ENCODE results near the gene NPIPB12. TPM values are rescaled to one million over a fixed set of nuclear protein-coding genes. Genes with fewer than 3 reads are reported as not detected.
"Not testable (repeated sequence)": the region's sequence is repeated elsewhere in the genome, so short reads cannot be mapped to it uniquely, and the experiment has no call there.

The NPIPB12 gene
- total RNA-seq (100 to 1,000 TPM in 5 of 7 donors, 10 to 100 TPM in 2; 61.8 to 142 (median 130) TPM), polyA plus RNA-seq (100 to 1,000 TPM in 1 of 3 donors, 10 to 100 TPM in 2; 49.1 to 115 (median 56.6) TPM)
- long read RNA-seq, donor 1: 0 reads
- long read RNA-seq, donor 2: 0 reads

DNA sequence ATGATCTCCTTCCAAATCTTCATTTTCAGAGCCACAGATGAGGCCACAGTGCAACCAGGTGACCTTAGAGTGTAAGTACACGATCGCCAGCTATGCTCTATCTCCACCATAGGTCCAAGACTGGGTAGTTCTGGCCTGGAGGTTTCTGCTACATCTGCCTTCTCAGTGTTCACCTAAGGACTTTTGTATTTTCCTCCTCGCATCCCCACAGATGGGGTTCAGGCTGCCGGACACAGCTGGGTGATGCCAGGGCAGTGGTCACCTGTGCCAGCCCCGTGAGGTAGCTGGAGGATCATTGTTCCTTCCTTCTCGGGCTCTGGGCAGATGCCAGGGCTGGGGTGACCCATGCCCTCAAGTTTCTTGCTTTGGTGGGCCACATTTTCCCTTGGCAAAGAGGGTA lies at the start of gene NPIPB12:
NPIPB12 (minus strand) TSS at position 101 of the 400 bp plus-strand sequence.
- H3K36me3 ChIP-seq; DNase-seq; H3K4me1 ChIP-seq; H3K4me3 ChIP-seq; H3K27me3 ChIP-seq (replicated peaks in 1 of 7); H3K9me3 ChIP-seq; H3K27ac ChIP-seq; intact Hi-C loops (cut with DNase I; ENCODE audit: low total_unique reads): not testable (repeated sequence)
- WGBS, 5 donors: 92 to 96% (median 96%) methylated on average over 2 of the region's 6 CpGs; no CpG with 5 or more reads in 2 of the 5 donors

GRCh38 chr16:29521520-29521919 lies 15.3 kb upstream of the NPIPB12 start:
- H3K27me3 ChIP-seq (replicated peaks in 1 of 7); DNase-seq; H3K9me3 ChIP-seq; H3K4me1 ChIP-seq; H3K36me3 ChIP-seq; H3K4me3 ChIP-seq; intact Hi-C loops (cut with DNase I; ENCODE audit: low total_unique reads); H3K27ac ChIP-seq: not testable (repeated sequence)
- WGBS, 5 donors: 66 to 71% (median 68%) methylated on average over 2 of the region's 5 CpGs; no CpG with 5 or more reads in 2 of the 5 donors

- DNase-seq: peak; percentile 68
- WGBS, 5 donors: 80 to 90% (median 87%) methylated on average over 1 to 7 of the region's 12 CpGs
- H3K27me3 ChIP-seq (replicated peaks in 1 of 7); H3K4me1 ChIP-seq; H3K36me3 ChIP-seq; H3K9me3 ChIP-seq; H3K4me3 ChIP-seq; H3K27ac ChIP-seq; intact Hi-C loops (cut with DNase I; ENCODE audit: low total_unique reads): not testable (repeated sequence)
These were observed 23.9 kb downstream of the NPIPB12 start for GRCh38 chr16:29482276-29482675.

DNA sequence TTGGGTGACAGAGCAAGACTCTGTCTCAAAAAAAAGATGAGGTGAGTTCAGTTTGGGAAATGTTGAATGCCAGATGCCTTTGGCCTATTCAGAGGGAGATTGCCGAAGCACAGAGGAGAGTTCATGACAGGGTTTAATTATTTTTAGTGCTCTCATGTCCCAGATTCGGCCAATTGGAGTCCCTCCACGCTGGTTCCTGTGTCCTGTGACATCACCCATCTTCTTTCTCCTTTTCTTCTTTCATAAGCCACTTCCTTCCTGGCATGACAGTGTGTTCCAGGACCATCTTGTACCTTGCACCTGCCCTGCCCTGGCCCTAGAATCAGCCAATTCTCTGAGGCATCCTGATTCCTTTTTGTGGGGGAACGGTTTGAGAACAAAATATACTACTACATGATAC lies 34.1 kb downstream of the NPIPB12 start:
- H3K27ac ChIP-seq; H3K36me3 ChIP-seq; H3K9me3 ChIP-seq; H3K27me3 ChIP-seq (replicated peaks in 1 of 7); H3K4me3 ChIP-seq; intact Hi-C loops (cut with DNase I; ENCODE audit: low total_unique reads); H3K4me1 ChIP-seq; DNase-seq: not testable (repeated sequence)
- WGBS, 5 donors: no CpG with 5 or more reads among the region's 4 CpGs

- H3K9me3 ChIP-seq; H3K27me3 ChIP-seq (replicated peaks in 1 of 7); intact Hi-C loops (cut with DNase I; ENCODE audit: low total_unique reads); H3K36me3 ChIP-seq; H3K4me1 ChIP-seq: not testable (repeated sequence)
- Histone ChIP-seq H3K27ac (peak overlapping the region in 6 of 8 donors; percentile 59 to 83 (median 73)), H3K4me3 (peak overlapping the region in 3 of 8 donors; percentile 12 to 49 (median 22))
- peak; percentile 74 for DNase-seq
- WGBS, 5 donors: 18 to 33% (median 26%) methylated on average over 3 to 5 of the region's 6 CpGs
These were observed 36.5 kb downstream of the NPIPB12 start for GRCh38 chr16:29469660-29470059.

DNA sequence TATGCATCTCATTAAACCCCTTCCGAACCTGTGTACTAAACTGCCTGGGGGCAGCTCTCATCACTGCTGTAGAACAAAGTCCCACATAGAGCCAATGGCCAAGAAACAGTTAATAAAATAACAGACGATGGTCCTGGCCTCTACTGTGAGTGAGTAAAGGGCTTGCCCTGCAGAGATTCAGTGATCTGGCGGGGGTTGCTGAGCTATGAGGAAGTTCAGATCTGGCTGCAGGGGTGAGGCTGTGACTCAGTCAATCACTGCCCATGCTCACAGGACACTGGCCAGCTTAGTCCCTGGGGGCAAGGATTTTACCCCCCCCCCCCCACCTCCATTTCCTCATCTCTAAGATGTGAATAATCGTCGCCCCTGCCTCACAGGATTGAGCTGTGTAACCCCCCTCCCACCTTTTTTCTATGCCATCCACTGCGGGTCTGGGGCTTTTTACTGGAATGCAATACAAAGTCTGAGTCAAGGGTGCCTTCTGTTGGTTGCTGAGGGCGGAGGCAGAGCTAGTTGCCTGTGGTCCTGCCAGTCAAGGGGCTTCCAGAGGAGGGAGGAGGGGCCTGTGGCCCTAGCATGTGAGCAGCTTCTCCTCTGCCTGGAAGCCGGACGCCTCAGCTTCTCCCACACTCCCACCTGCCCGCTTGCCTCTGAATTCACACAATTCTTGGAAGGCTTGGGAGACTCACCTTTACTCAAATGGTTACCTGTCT lies 38.4 kb downstream of the NPIPB12 start:
- H3K4me1 ChIP-seq; intact Hi-C loops (cut with DNase I; ENCODE audit: low total_unique reads); H3K9me3 ChIP-seq; DNase-seq; H3K27me3 ChIP-seq (replicated peaks in 1 of 7); H3K36me3 ChIP-seq; H3K27ac ChIP-seq; H3K4me3 ChIP-seq: not testable (repeated sequence)
- no CpG with 5 or more reads among the region's 10 CpGs for WGBS, 5 donors

- DNase-seq; H3K9me3 ChIP-seq; H3K4me1 ChIP-seq; H3K27me3 ChIP-seq (replicated peaks in 1 of 7); H3K27ac ChIP-seq; intact Hi-C loops (cut with DNase I; ENCODE audit: low total_unique reads); H3K36me3 ChIP-seq; H3K4me3 ChIP-seq: not testable (repeated sequence)
- no CpG with 5 or more reads among the region's 33 CpGs for WGBS, 5 donors
These were observed 39.3 kb downstream of the NPIPB12 start for GRCh38 chr16:29466904-29467303.

DNA sequence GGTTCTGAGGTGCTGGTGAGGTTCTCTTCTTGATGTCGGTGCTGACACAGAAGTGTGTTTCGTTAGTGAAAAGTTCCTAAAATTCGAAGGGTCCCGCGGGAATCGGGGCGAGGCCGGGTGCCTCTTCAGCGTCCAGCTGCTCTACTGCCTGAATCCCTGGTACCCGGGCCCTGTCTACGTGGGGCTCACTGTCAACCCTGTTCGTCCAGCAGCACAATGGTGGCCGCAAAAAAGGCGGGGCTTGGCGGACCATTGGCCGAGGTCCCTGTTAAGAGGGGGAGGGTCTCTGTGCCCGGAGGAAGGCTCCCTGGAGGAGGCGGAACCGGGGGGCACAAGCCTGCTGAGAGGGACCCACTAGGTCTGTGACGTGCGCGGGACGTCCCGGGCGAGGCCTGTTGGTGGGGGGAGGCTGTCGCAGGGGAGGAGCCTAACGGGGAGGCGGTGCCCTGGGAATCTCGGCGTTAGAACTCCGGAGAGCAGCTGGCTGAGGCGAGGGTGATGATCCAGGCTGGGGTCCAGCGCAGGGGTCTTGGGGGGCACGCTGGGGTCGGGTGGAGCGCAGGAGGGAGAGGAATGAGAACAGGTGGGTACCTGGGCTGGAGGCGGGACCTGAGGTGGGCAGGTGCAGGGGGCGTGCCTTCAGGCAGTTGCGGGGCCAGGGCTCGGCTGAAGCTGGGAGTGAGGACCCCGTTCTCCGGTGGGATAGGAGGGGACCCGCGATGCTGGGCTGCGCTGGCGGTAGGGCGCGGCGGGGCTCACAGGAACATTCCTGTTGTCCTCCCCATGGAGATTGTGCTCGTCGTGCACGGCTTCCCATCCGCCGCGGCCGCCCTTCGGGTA lies 40.0 kb downstream of the NPIPB12 start:
- H3K36me3 ChIP-seq; H3K27ac ChIP-seq; H3K4me3 ChIP-seq; H3K27me3 ChIP-seq (replicated peaks in 1 of 7); H3K9me3 ChIP-seq; H3K4me1 ChIP-seq; intact Hi-C loops (cut with DNase I; ENCODE audit: low total_unique reads); DNase-seq: not testable (repeated sequence)
- WGBS, 5 donors: no CpG with 5 or more reads among the region's 57 CpGs

DNA sequence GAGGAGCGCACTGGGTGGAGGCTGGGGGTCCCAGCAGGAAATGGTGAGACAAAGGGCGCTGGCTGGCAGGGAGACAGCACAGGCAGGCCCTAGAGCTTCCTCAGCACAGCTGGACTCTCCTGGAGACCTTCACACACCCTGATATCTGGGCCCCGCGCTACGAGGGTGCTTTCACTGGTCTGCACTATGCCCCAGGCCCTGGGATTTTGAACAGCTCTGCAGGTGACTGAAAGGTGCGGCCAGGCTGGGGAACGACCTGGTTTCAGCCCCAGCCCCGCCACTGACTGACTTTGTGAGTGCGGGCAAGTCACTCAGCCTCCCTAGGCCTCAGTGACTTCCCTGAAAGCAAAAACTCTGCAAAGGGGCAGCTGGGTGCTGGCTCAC lies 45.6 kb downstream of the NPIPB12 start:
- H3K4me3 ChIP-seq; H3K27ac ChIP-seq; H3K4me1 ChIP-seq; DNase-seq; H3K9me3 ChIP-seq; H3K36me3 ChIP-seq; H3K27me3 ChIP-seq (replicated peaks in 1 of 7); intact Hi-C loops (cut with DNase I; ENCODE audit: low total_unique reads): not testable (repeated sequence)
- no CpG with 5 or more reads among the region's 9 CpGs for WGBS, 5 donors

DNA sequence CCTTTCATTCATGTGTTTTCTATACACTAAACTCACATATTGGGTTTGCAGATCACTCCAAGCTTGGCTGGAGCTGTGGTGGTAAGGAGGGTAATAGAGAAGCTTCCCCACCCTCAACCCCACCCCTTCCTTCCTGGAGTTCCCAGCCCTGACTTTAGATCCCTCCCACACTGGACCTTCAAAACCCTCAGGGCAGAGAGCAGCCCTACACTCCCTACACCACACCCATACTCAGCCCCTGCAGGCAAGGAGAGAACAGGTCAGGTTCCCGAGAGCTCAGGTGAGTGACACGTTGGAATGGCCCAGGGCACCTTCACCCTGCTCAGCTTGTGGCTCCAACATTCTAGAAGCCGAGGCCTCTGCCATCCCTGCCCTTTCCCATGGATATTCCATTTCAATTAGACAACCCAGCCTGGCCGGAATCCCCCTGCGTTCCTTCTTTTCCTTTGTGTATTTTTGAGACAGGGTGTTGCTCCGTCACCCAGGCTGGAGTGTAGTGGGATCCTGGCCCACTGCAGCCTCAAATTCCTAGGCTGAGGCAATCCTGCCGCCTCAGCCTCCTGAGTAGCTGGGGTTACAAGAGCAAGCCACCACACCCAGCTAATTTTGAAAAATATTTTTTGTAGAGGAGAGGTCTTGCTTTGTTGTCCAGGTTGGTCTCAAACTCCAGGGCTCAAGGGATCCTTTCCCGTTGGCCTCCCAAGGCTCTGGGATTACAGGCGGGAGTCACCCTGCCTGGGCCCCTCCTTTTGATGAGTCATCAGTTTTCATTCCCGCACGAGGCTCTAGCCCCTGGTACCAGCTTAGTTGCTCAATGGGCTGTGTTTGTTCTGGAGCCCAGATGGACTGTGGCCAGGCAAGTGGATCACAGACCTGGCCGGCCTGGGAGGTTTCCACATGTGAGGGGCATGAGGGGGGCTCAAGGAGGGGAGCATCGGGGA lies 46.2 kb downstream of the NPIPB12 start, which contains the start of gene SULT1A4:
SULT1A4 (plus strand) TSS at position 208 of the 941 bp plus-strand sequence. CDS start 1,473 bp downstream, outside the sequence.
- no CpG with 5 or more reads among the region's 13 CpGs for WGBS, 5 donors
- intact Hi-C loops (cut with DNase I; ENCODE audit: low total_unique reads); H3K27me3 ChIP-seq (replicated peaks in 1 of 7); H3K36me3 ChIP-seq; H3K27ac ChIP-seq; H3K4me3 ChIP-seq; H3K4me1 ChIP-seq; DNase-seq; H3K9me3 ChIP-seq: not testable (repeated sequence)
